ENCODE results near the gene TNS3.

GRCh38 chr7:47351233-47352154, 230.4 kb downstream of the TNS3 start:
- TF ChIP-seq CTCF (IDR thresholded peaks at IDR 0.05; ENCODE audit: low read length) (no peak), EZH2 (optimal IDR thresholded peaks at IDR 0.05; ENCODE audit: low read depth, low read length) (no peak), EZH2phosphoT487 (IDR thresholded peaks at IDR 0.05; ENCODE audit: low read length) (no peak)
